Panc1 (cell line): Measurements from ENCODE around the gene ZCCHC24.

Source experiments
- CTCF ChIP-seq: fragments of 450-650 bp; IDR thresholded peaks from 2 replicates; pipeline ENCODE4 v1.5.1; 2017; ENCODE audit warnings: mild to moderate bottlenecking
- POLR2AphosphoS5 ChIP-seq: IDR thresholded peaks from 2 replicates; pipeline ENCODE4 v1.6.1; 2012; ENCODE audit warnings: mild to moderate bottlenecking, low read depth, low read length, moderate library complexity
- SIN3A ChIP-seq: IDR thresholded peaks from 2 replicates; pipeline ENCODE4 v1.6.1; 2012; ENCODE audit warnings: low read depth, mild to moderate bottlenecking, low read length, moderate library complexity, borderline replicate concordance; ENCODE audit not compliant: insufficient read depth
- TCF7L2 ChIP-seq: IDR thresholded peaks from 2 replicates; pipeline ENCODE4 v1.6.1; 2011; ENCODE audit warnings: mild to moderate bottlenecking, low read depth, low read length, inconsistent platforms
- TF ChIP-seq, protein P1 (sequence below), 2 experiments: IDR thresholded peaks; 2 replicates each; pipeline ENCODE4 v1.6.1; 2011 to 2012; ENCODE audit warnings: low read depth in 2 of 2, control low read depth in 1 of 2, low read length in 1 of 2, mild to moderate bottlenecking in 1 of 2, moderate library complexity in 1 of 2; ENCODE audit not compliant: insufficient read depth in 1 of 2

DNA sequence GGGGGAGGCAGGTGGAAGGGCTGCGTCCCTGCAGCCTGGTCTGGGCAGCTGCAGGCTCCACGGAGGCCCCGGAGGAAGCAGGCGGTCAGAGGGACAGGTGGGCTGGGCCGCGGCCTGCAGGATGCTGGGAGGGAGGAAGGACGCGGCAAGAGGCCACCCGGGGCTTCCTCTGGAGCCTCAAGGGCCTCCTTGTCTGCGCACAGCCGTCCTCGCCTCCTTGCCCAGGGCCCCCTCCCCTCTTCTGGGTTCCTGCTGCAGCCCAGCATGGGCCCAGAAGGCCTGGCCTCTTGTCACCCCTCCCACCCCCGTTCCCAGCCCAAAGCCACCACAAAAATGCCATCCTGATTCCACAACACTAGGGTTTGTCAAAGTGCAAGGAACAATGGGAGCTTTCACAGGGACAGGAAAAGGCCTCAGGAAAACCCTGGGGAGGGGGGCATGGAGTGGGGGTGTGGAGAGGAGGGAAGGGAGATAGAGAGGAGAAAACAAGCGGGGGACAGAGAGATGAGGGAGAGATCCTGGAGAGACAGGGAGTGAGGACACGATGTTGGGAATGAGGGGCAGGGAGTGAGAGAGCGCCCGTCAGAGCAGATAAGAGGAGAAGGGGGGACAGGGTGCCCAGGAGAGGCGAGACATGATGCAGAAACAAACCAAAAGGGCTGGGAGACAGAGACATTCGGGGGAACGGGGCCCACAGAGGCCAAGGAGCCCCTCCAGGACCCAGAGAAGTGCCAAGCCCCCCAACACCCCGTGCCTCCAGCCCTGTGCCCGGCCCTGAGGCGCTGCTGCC, 41.8 kb downstream of the ZCCHC24 start:
- no peak for TF ChIP-seq CTCF
- TF ChIP-seq SIN3A, result no peak
- TF ChIP-seq POLR2AphosphoS5, result no peak
- TF ChIP-seq, protein P1, sequence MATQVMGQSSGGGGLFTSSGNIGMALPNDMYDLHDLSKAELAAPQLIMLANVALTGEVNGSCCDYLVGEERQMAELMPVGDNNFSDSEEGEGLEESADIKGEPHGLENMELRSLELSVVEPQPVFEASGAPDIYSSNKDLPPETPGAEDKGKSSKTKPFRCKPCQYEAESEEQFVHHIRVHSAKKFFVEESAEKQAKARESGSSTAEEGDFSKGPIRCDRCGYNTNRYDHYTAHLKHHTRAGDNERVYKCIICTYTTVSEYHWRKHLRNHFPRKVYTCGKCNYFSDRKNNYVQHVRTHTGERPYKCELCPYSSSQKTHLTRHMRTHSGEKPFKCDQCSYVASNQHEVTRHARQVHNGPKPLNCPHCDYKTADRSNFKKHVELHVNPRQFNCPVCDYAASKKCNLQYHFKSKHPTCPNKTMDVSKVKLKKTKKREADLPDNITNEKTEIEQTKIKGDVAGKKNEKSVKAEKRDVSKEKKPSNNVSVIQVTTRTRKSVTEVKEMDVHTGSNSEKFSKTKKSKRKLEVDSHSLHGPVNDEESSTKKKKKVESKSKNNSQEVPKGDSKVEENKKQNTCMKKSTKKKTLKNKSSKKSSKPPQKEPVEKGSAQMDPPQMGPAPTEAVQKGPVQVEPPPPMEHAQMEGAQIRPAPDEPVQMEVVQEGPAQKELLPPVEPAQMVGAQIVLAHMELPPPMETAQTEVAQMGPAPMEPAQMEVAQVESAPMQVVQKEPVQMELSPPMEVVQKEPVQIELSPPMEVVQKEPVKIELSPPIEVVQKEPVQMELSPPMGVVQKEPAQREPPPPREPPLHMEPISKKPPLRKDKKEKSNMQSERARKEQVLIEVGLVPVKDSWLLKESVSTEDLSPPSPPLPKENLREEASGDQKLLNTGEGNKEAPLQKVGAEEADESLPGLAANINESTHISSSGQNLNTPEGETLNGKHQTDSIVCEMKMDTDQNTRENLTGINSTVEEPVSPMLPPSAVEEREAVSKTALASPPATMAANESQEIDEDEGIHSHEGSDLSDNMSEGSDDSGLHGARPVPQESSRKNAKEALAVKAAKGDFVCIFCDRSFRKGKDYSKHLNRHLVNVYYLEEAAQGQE (IDR thresholded peaks at IDR 0.05; ENCODE audit: insufficient read depth in 1 of 2, low read depth in 2 of 2, low read length in 1 of 2), result no peak
- TF ChIP-seq TCF7L2, result no peak
